DOHH2 (cell line): ENCODE data around the gene TMEM191B.
"Not testable (repeated sequence)": the region's sequence is repeated elsewhere in the genome, so short reads cannot be mapped to it uniquely, and the experiment has no call there.

Experiments
- EZH2phosphoT487 ChIP-seq: fragments of 200-600 bp; sonication (generic); IDR thresholded peaks from 2 replicates; pipeline ENCODE4 v1.6.1; 2017; ENCODE audit warnings: borderline replicate concordance, mild to moderate bottlenecking, antibody characterized with exemption, low read length, moderate library complexity, mixed read lengths
- TF ChIP-seq, protein P1 (sequence below): fragments of 200-600 bp; sonication (generic); IDR thresholded peaks from one replicate; pipeline ENCODE4 v1.5.1; 2014; ENCODE audit warnings: antibody characterized with exemption, mild to moderate bottlenecking, low read depth, low read length; ENCODE audit not compliant: poor library complexity, severe bottlenecking

DNA sequence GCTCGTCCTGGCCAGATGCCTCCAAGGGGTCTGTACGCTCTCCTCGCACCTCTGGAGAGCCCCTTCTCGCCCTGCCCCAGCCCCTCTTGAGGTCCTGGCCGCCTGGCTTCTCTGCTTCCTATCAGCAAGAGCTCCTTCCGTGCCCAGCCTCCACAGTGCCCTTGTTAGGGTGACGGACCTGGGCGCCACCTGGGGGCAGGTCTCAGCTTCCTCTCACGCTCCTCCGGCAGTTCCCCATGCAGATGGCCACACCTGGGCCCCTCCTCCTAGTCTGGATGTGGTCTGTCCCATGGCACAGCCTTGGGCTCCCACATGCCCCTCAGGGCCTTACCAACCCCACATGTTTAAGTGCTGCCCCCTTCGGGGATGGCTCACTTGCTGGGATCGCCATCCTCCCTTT is 6.7 kb downstream of the TMEM191B start:
- TF ChIP-seq, protein P1, sequence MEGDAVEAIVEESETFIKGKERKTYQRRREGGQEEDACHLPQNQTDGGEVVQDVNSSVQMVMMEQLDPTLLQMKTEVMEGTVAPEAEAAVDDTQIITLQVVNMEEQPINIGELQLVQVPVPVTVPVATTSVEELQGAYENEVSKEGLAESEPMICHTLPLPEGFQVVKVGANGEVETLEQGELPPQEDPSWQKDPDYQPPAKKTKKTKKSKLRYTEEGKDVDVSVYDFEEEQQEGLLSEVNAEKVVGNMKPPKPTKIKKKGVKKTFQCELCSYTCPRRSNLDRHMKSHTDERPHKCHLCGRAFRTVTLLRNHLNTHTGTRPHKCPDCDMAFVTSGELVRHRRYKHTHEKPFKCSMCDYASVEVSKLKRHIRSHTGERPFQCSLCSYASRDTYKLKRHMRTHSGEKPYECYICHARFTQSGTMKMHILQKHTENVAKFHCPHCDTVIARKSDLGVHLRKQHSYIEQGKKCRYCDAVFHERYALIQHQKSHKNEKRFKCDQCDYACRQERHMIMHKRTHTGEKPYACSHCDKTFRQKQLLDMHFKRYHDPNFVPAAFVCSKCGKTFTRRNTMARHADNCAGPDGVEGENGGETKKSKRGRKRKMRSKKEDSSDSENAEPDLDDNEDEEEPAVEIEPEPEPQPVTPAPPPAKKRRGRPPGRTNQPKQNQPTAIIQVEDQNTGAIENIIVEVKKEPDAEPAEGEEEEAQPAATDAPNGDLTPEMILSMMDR, result not testable (repeated sequence)
- not testable (repeated sequence) for TF ChIP-seq EZH2phosphoT487
